ENCODE results near the gene ERMARD. TPM values are rescaled to one million over a fixed set of nuclear protein-coding genes. Genes with fewer than 3 reads are reported as not detected.

ERMARD gene
- 10 to 100 TPM; 29.3 to 31.3 TPM for total RNA-seq

GRCh38 chr6:169751242-169752073, at the start of gene ERMARD, which contains the start of gene DYNLT2:
Gene ERMARD, plus strand, starts transcription at chr6:169751622. Its CDS starts 36 bp downstream, at chr6:169751658.
Gene DYNLT2, minus strand, starts transcription at chr6:169751572. Its CDS starts 114 bp downstream, at chr6:169751458.

GRCh38 chr6:169701954-169702839, 49.2 kb upstream of the ERMARD start, which contains the start of the genes C6orf120 and WDR27:
Gene C6orf120, plus strand, starts transcription at chr6:169702126. Its CDS starts 334 bp downstream, at chr6:169702460.
Gene WDR27, minus strand, starts transcription at chr6:169702029. Its CDS starts 13,024 bp downstream, at chr6:169689005.

GRCh38 chr6:169724494-169725124, 26.8 kb upstream of the ERMARD start, which contains the start of gene PHF10:
Gene PHF10, minus strand, starts transcription at chr6:169724500. Its CDS starts 569 bp downstream, at chr6:169723931.

Other genes with a start within 250 kb of the ERMARD start
- 10 to 100 TPM; 25.6 to 28.5 TPM for gene WDR27, start 49.6 kb upstream of the ERMARD start, total RNA-seq
- 10 to 100 TPM; 16.9 to 17.6 TPM for gene C6orf120, start 49.5 kb upstream of the ERMARD start, total RNA-seq
- gene PHF10, start 27.1 kb upstream of the ERMARD start, total RNA-seq = 10 to 100 TPM; 57.9 to 58.8 TPM
- gene DYNLT2, start 50 bp upstream of the ERMARD start, total RNA-seq = 1 to 10 TPM; 1.7 to 1.9 TPM

Data from activated naive CD4-positive, alpha-beta T cell treated with anti-CD3 and anti-CD28 coated beads, Interleukin-2, amount 10 ng/mL, durations not matched to agents 5 hours and 36 hours (primary cell).